HG03159 (cell line): Measurements from ENCODE around the gene SSR2.
"Not testable (repeated sequence)": the region's sequence is repeated elsewhere in the genome, so short reads cannot be mapped to it uniquely, and the experiment has no call there.

Experiments used
- ATAC-seq: cut with Tn5 transposase; IDR thresholded peaks from one replicate; pipeline ENCODE4 v1.9.1; 2021; ENCODE audit warnings: mild to moderate bottlenecking, moderate library complexity; ENCODE audit not compliant: unreplicated experiment

Gene SSR2

DNA sequence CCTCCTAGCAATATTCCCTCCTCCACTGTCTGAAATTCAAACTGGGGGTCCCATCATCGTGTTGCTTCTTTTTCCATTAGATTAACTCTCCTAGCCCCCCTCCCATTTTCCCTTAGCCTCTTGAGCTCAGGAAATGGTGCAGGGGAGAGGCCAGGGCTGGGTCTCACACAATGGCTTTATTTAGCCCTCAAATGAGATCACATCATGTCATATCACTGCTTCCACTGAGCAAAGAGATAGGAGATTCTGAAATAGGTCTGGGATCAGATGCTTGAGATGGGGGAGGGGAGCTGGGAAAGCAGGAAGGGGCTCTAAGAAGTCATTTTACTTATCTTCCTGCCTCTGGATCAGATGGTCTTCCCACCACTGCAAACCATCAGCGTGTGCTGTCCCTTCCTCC lies 24.6 kb downstream of the SSR2 start:
- no peak for ATAC-seq

DNA sequence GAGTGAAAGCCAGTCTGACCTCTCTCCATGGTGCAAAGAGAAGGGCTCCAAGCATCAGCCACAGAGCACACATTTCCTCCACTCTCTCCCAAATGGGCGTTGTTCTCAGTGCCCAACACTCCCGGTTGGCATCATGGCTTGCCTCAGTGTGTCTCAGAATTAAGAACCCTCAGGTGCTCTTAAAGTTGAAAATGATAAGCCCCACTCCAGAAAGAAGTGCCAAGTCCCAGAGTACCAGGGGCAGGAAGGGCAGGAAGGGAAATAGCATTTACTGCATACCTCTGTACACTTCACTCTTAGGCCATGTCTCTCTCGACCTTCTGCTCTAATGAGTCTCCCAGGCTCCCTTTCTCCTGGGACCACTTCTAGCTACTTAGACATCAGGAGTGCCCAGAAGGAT lies 27.2 kb downstream of the SSR2 start:
- ATAC-seq, result no peak

DNA sequence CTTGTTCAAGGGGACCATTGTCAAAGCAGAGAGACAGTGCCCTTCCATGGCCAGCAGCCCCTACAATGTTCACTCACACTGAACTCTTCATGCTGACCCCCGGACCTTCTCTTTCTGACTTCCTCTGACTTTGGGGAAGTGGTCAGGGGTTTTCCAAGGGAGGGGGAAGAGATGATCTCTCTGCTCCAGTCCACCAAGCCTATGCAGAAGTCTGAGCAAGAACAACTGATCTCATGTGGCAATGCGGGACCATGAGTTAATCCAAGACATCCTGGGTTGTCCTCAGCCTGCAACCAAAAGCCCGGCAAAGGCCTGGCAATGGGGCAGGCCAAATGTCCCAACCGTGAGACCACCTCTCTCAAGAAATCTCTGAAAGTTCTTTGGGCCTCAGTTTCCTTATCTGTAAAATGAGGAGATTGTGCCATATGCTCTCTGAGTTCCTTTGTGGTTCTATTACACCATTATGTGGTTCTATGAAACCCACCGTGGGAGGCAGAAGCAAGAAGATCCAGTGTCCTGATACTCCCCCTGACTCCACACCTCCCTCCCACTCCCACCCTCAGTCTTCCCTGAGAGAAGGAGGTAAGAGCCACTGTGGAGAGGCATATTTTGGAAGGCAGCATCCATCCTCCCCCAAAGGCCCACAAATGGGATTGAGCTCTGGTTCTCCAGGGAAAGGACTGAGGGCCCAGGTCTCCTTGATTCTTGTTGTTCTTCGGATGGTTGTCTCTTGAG lies 30.6 kb downstream of the SSR2 start:
- ATAC-seq, result peak; percentile 13

DNA sequence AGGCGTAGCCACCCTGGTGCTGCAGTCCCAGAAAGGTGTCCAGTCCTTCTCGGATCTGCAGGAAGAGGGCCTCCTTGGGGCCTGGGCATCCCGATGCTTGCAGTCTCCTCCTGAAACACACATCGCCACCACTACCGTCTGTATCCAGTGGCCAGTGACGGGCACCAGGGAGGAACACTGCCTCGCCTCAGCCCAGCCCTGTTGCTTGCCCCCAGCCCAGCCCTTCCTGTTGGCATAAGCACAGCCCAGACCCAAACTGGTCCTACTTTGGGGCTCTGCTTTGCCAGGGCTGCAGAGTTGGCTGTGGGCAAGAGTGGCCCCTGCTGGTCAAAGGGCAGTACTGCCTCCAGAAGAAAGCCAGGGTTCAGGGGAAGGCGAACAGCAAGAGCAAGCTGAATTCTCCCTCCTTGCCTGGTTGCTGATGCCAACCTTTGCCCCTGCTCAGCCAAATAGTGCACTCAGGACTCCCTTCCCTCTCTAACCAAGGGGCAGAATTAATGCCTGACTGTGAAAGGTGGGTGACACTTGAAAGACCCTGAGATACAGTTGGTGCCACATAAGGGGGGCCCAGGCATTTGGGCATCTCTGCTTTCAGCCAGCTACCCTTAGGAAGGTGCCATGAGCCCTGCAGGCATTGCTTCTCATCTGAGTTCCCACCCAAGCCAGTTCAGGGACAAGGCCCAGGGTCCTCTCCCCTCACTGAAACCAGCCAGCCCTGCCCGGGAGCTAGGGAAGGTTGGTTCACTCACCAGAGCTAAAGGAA lies 31.3 kb downstream of the SSR2 start:
- peak; percentile 78 for ATAC-seq

- ATAC-seq, result not testable (repeated sequence)
Observed at GRCh38 chr1:155984903-155985645, 35.7 kb downstream of the SSR2 start.

GRCh38 chr1:155984341-155984740 lies 36.4 kb downstream of the SSR2 start:
- no peak for ATAC-seq

- no peak for ATAC-seq
Observed at GRCh38 chr1:155983191-155984024, 37.3 kb downstream of the SSR2 start.

DNA sequence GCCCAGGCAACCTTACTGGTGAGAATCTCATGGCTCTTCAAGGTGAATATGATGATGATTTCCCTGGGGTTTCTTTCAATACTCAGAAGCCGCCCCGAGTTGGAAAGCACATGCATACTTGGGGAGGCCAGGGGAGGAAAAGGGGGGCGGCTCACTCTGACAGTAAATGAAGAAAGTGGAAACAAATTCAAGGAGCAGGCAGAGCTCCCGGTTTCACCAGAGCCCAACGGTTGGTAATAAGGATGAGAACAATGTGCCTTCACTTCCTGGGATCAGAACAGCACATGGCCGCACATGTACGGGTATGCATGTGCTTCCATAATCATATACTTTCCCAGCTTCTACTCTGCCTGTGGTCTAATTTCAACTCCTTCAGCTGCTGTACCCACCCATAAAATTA lies 38.6 kb downstream of the SSR2 start:
- ATAC-seq, result no peak

GRCh38 chr1:155981266-155982088 lies 39.3 kb downstream of the SSR2 start:
- ATAC-seq, result no peak

DNA sequence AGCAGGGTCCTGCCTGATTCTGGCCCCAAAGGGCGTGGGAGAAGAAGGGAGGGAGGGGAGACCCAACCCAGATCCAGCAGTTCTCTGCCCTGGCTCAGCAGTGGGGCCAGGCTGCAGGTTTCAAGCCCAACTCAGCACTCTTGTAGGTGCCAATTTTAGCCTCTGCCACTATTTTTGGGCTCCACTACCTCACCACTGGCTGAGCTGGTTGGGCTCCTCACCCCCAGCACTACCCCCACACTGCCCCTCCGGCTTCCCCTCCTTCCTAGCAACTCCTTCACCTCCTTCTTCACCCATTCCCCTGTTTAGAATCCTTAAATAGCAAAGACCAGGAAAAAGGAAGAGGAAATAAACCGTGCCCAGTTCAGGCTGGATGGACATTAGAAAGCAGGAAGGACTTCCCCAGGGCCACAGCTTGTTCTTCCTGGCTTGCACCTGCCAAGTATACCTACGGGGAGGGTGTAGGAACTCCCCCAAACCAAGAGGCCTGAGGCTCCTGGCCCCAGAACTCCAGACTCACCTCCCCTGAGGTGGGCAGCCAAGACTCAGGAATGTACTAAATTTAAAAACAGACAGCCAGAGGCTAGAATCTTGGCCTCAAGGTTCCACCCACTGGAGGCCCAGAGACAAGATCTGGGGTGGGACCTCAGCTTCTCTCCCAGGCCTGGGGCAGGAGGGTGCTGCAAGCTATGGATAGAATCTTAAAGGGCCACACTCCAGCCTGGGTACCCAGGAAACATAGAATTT lies 41.0 kb downstream of the SSR2 start:
- ATAC-seq, result no peak

DNA sequence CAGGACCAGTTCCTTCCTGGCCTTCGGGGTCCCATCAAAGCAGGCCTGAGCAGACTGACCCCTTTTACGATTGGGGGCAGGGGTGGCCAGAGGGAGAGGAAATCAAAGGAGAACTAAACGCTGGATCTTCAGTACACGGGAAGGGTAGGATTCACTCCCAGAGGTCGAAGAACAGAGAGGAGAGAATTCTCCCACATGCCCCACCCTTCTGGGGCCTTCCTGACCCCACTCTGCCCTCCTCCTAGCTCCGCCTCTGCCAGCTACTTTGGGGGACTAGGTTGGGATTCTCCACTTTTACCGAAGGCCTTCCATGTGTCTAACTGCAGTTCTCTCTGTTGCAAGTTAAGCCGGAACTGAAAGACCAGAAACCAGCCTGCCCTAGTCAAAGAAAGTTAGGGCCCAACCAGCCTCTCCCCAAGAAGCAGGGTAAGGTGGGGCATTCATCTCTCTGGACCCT lies 41.8 kb downstream of the SSR2 start:
- ATAC-seq, result no peak

DNA sequence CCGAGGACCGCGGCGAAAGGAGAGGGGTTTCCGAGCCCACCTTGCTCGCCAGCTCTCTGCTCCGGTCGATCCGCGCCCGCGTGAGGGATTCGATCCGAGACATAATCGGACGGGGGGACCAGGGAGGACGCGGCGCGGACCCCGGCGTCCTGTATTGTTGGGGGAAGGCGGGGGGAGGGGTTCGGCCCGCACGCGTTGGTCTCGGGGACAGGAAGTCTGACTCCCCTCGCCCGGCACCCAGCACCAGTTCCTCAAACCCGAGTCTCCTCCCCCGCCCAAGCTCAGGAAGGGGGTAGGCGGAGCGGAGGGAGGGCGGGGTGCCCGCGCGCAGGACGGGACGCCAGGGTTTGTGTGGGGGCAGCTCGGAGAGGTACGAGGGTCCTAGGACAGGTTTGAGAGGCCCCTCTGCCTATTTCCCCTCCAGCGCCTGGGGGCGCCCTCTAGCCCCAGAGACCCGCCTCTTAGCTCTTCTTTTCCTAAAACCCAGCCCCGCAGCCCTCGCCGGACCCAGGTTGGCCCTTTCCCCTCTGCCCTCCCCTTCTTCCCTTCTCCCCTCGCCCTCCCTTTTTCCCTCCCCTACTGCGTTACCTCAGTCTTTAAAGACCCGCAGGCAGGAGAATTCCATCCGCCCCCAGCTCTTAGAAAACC lies 42.3 kb downstream of the SSR2 start, which contains the start of gene ARHGEF2:
Gene ARHGEF2 (minus strand): TSS at position 223 of the 648 bp plus-strand sequence. CDS start 120 bp downstream, at position 103.
- peak; percentile 51 for ATAC-seq

DNA sequence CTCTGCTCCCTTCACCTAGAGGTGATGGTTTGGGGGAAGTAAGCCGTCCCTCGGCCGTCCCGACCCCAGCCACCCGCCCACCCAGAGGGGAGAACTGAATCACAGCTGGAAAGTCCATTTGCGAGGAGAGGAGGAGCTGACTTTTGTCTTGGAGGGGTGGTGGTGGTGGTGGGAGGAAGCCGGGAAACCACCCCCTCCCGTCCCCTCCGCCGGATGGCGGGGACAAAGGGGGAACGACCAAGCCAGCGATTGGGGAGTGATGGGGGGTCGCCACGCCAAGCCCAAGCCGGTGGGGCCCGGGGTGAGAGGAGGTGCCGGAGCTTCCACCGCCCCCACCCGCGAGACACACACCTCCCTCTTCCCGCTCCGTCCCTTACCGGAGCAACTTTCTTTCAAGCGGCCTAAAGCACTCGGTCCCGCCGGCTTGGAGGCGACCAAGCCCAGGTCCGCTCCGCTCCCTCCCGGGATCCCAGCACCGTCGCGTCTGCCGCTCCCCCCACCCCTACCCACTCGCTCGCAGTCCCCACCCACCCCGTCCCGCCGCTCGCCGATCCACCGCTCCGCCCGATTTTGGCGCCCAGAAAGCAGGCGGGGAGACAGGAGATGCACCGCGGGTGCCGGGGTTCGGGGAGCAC lies 42.9 kb downstream of the SSR2 start:
- ATAC-seq, result no peak

DNA sequence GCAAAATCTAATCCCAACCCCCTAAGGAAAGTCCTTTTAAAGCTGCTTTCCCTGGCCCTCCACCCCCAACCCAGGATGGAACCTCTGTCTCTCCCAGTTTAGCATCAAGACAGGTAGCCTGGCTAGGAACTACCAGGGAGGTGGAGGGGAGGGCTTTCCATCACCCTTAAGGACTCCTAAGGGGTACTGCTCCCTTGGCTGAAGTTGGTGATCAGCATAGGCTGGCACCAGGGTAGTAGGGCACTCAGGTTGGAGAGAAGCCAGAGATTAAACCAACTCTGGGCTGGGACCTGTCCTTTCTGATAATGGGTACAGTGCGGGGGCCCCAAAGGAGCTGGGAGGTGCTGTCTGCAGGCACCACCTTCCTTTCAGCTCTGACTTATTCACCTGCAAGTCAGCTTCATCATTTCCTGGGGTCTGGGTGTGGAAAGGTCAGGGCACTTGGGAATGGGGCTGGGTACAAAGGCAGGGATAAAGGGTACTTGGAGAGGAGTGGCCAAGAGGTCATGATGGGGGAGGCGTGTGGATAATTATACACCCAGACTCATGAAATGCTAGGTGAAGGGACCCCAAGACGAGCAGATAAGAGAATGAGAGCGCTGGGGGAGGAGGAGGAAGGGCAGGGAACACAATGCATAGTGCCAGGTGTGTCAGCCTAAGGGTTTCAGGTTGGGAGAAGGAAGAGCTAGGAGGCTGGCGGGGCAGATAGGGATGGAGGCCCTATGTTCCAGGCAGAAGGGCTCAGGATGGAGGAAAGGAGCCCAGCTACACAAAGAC lies 43.6 kb downstream of the SSR2 start:
- ATAC-seq, result no peak

GRCh38 chr1:155976062-155976912 lies 44.5 kb downstream of the SSR2 start:
- ATAC-seq, result no peak

DNA sequence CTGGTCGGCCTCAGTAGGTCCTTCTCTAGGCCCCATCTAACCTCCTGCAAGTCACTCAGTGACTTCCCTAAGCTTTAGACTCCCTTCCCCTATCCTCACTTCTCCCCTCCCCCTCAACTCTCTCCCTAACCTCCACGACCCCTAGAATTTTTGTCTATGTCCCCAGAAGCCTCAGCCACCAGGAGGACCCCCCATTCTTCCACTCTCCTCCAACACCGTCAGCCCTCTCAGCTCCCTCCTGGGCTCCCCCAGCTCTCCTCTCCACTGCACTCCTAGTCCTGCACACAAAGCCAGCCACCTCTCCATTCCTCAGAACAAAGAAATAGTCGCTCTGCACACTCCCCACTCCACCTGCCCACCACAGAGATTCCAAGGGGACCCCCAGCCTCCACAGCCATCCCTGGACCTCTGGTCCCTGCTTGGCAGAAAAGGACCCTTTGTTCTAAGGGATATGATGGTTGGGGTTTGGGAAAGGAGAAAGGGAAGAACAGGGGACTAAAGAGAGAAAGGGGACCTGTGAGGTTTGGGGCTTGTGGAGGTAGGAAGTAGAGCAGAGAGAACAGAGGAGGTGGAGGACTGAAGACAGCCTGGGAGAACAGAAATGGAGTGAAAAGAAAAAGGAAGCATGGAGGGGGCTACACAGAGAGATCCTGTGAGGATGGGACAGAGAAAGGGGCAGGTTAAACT lies 45.2 kb downstream of the SSR2 start:
- ATAC-seq, result no peak
